WI38 (cell line): ENCODE data around the gene TSHZ2.

Source experiments
- H3K4me3 ChIP-seq: 2 replicates; pipeline ENCODE4 v1.5.1; 2011; ENCODE audit warnings: low read depth, mild to moderate bottlenecking, control low read depth, low read length
- CTCF ChIP-seq: IDR thresholded peaks from 2 replicates; pipeline ENCODE4 v1.5.1; 2012; ENCODE audit warnings: low read depth, mild to moderate bottlenecking, control low read depth, low read length

TSHZ2 gene

GRCh38 chr20:53162251-53162835, 190.2 kb downstream of the TSHZ2 start:
- H3K4me3 ChIP-seq: no peak overlapping the region
- no peak for TF ChIP-seq CTCF

- no peak for TF ChIP-seq CTCF
- H3K4me3 ChIP-seq: no peak overlapping the region
Observed at GRCh38 chr20:53163486-53163885, 191.3 kb downstream of the TSHZ2 start.

- TF ChIP-seq CTCF: no peak
- no peak overlapping the region for H3K4me3 ChIP-seq
Observed at GRCh38 chr20:53164072-53164471, 191.9 kb downstream of the TSHZ2 start.

GRCh38 chr20:53165452-53165851, 193.3 kb downstream of the TSHZ2 start:
- no peak overlapping the region for H3K4me3 ChIP-seq
- TF ChIP-seq CTCF: no peak

- no peak overlapping the region for H3K4me3 ChIP-seq
- no peak for TF ChIP-seq CTCF
Observed at GRCh38 chr20:53168491-53168890, 196.3 kb downstream of the TSHZ2 start.

- no peak for TF ChIP-seq CTCF
- no peak overlapping the region for H3K4me3 ChIP-seq
Observed at GRCh38 chr20:53170196-53170595, 198.0 kb downstream of the TSHZ2 start.

- H3K4me3 ChIP-seq: no peak overlapping the region
- TF ChIP-seq CTCF: no peak
Observed at GRCh38 chr20:53171065-53171464, 198.9 kb downstream of the TSHZ2 start.
